Thoracic aorta (tissue), 2 donors: ENCODE data around the gene EPS8. TPM values are rescaled to one million over a fixed set of nuclear protein-coding genes. Genes with fewer than 3 reads are reported as not detected.

Experiments
- ATAC-seq: fragments of 150-250 bp; one replicate; pipeline ENCODE4 v1.8.0; 2017; ENCODE audit warnings: low read depth; ENCODE audit not compliant: insufficient number of reproducible peaks, low FRiP score
- DNase-seq: peaks from one replicate; pipeline ENCODE4 v3.0.0-alpha.2; 2020; ENCODE audit warnings: low spot score
- H3K27ac ChIP-seq, 2 donors: fragments of 200-600 bp; sonication (generic); 1 replicate in 1 of 2; 2 replicates in 1 of 2; pipeline ENCODE4 v1.5.1; 2016; ENCODE audit warnings: mild to moderate bottlenecking in 2 of 2, moderate library complexity in 2 of 2
- H3K27me3 ChIP-seq: fragments of 200-600 bp; sonication (generic); replicated peaks from 2 replicates; pipeline ENCODE4 v1.6.0; 2016; ENCODE audit warnings: mild to moderate bottlenecking; ENCODE audit not compliant: insufficient read depth
- H3K36me3 ChIP-seq: fragments of 200-600 bp; sonication (generic); one replicate; pipeline ENCODE4 v1.5.1; 2016
- H3K4me1 ChIP-seq, 2 donors: fragments of 200-600 bp; sonication (generic); 1 replicate in 1 of 2; 2 replicates in 1 of 2; pipeline versions ENCODE4 v1.5.1 to v1.6.0; 2016; ENCODE audit warnings: low read depth in 2 of 2, mild to moderate bottlenecking in 1 of 2; ENCODE audit not compliant: control insufficient read depth in 1 of 2
- H3K4me3 ChIP-seq: fragments of 200-600 bp; sonication (generic); 2 replicates; pipeline ENCODE4 v1.5.1; 2016; ENCODE audit warnings: mild to moderate bottlenecking
- H3K9me3 ChIP-seq: fragments of 200-600 bp; sonication (generic); 2 replicates; pipeline ENCODE4 v1.5.1; 2016
- total RNA-seq, 2 donors: library from RNA; depleted of rRNA; stranded (reverse); fragments of >200 nt; gene quantifications; one replicate each; pipeline versions ENCODE4 v1.1.0 to v1.2.3, GENCODE V29; 2016
- TF ChIP-seq, protein P1 (sequence below): fragments of 200-600 bp; sonication (generic); IDR thresholded peaks from one replicate; pipeline ENCODE4 v1.5.1; 2019; ENCODE audit warnings: antibody characterized with exemption

The EPS8 gene
- total RNA-seq, 2 donors from 2014 or later, result 139 to 188 TPM

DNA sequence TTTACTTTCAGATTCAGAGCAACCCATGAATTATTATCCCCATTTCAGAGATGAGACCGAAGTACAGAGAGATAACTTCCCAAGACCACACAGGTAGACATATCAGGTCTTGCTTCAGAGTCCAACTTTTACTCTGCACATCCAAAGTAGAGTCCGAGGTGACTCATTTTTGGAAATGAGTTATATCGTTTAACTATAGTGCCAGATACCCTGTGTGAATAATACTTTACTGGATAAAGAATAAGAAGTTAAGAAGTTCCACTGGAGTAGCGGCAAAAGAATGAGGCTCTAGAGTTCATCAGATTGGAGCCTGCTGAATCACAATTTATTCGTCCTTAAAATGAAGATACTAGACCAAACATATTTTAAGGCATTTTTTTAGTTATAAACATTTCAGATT lies 124.7 kb downstream of the EPS8 start:
- H3K36me3 ChIP-seq, result peaks cover 8% of the 10 kb centered on the region
- DNase-seq (no peak), ATAC-seq (no peak)
- no peak overlapping the region for H3K27ac ChIP-seq
- TF ChIP-seq, protein P1, sequence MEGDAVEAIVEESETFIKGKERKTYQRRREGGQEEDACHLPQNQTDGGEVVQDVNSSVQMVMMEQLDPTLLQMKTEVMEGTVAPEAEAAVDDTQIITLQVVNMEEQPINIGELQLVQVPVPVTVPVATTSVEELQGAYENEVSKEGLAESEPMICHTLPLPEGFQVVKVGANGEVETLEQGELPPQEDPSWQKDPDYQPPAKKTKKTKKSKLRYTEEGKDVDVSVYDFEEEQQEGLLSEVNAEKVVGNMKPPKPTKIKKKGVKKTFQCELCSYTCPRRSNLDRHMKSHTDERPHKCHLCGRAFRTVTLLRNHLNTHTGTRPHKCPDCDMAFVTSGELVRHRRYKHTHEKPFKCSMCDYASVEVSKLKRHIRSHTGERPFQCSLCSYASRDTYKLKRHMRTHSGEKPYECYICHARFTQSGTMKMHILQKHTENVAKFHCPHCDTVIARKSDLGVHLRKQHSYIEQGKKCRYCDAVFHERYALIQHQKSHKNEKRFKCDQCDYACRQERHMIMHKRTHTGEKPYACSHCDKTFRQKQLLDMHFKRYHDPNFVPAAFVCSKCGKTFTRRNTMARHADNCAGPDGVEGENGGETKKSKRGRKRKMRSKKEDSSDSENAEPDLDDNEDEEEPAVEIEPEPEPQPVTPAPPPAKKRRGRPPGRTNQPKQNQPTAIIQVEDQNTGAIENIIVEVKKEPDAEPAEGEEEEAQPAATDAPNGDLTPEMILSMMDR, result no peak
- peaks cover 6 to 12% of the 10 kb centered on the region in 2 donors for H3K4me1 ChIP-seq
- no peaks in the 10 kb centered on the region for H3K27me3 ChIP-seq
- H3K9me3 ChIP-seq, result no peaks in the 10 kb centered on the region
- H3K4me3 ChIP-seq, result no peak overlapping the region

DNA sequence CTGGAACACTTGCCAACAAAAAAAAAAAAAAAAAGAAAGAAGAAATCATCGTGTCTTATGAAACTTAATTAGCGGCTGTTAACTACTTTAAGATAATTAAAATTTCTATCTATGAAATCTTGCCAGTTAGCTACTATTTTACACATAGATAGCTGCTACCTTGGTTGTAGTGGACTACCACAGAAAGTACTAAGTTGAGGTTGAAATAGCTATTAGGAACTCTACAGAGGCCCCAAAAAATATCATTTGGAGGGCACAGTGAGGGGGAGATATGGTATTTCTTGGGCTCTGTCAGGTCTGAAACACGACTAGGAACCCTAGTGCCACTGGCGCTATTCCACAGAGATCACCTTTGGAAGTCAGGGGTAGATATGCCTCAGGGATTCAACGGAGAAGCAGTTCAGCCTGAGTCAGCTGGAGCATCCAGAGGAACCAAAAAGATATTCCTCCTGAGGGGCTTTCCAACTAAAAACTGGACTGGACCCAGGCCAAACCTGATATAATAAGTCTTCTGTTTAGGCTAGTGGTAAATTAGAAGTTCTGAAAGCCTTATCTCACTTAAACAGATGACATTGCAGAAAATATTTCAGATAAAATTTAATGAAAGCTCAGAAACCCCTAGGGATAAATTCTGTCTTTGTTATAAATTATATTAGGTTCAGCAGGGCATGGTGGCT lies 126.1 kb downstream of the EPS8 start:
- Histone ChIP-seq H3K36me3 (peaks cover 15% of the 10 kb centered on the region), H3K27ac (no peak overlapping the region)

DNA sequence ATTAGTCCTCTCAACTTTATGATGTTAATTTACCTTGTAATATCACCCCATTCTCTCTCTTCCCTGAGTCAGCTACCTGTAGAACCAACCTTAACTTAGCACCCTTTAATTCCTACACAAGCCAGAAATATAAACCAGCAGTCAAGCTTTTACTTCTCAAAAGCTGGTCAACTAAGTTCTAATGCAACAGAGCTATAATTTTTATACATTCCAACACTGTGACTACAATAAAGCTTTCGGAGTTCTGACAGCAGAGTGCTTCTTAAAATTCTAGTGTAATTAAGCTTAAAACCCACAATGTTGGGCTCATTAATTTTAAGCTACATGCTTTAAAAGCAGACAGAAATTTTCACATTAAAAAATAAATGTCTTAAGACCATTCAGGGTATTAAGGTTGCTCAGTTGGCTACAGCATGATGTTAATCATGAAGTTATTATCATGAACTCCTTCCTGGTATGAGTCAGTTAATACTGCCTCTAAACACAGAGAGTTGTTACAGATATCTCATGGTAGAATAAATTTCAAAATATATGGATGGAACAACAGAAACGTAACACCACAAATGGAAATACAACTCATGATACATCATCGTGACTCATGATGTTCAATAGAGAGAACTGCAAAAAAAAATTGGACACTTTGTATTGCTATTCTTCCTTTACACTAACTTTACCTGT lies 126.7 kb downstream of the EPS8 start:
- no peak for ATAC-seq
- no peak overlapping the region for H3K4me3 ChIP-seq
- no peaks in the 10 kb centered on the region for H3K9me3 ChIP-seq
- no peaks in the 10 kb centered on the region for H3K27me3 ChIP-seq
- peaks cover 21% of the 10 kb centered on the region for H3K36me3 ChIP-seq
- no peak for DNase-seq
- no peak overlapping the region for H3K27ac ChIP-seq
- TF ChIP-seq, protein P1, result no peak
- H3K4me1 ChIP-seq, result no peaks in the 10 kb centered on the region

More for the DNA sequence above, 126.1 kb downstream of the EPS8 start:
- TF ChIP-seq, protein P1, result no peak
- no peak for ATAC-seq
- DNase-seq, result no peak
- H3K27me3 ChIP-seq, result no peaks in the 10 kb centered on the region
- no peaks in the 10 kb centered on the region for H3K9me3 ChIP-seq
- H3K4me3 ChIP-seq, result no peak overlapping the region
- H3K4me1 ChIP-seq, result no peaks in the 10 kb centered on the region

DNA sequence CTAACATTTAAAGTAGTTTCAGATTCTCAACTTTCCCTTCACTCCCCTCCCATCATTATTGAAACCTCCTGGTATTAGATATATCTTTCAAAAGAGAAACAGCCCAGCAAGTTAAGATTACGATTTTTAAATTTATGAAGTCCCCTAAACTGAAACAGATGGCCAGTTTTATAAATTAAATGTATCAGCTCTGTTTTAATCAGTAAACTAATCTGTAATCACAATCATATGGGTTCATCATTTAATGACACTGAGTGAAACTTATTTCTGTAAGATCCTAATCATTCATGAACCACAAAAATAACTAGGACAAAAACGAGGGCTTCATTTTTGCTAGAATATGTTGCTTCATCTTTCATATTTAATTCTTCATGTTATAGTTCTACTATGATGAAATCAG lies 137.8 kb downstream of the EPS8 start:
- H3K9me3 ChIP-seq, result no peaks in the 10 kb centered on the region
- ATAC-seq (no peak), DNase-seq (no peak)
- TF ChIP-seq, protein P1, result no peak
- H3K27ac ChIP-seq, result no peak overlapping the region
- no peak overlapping the region for H3K4me3 ChIP-seq
- no peaks in the 10 kb centered on the region for H3K27me3 ChIP-seq
- peaks cover 6% of the 10 kb centered on the region for H3K36me3 ChIP-seq
- no peaks in the 10 kb centered on the region for H3K4me1 ChIP-seq

DNA sequence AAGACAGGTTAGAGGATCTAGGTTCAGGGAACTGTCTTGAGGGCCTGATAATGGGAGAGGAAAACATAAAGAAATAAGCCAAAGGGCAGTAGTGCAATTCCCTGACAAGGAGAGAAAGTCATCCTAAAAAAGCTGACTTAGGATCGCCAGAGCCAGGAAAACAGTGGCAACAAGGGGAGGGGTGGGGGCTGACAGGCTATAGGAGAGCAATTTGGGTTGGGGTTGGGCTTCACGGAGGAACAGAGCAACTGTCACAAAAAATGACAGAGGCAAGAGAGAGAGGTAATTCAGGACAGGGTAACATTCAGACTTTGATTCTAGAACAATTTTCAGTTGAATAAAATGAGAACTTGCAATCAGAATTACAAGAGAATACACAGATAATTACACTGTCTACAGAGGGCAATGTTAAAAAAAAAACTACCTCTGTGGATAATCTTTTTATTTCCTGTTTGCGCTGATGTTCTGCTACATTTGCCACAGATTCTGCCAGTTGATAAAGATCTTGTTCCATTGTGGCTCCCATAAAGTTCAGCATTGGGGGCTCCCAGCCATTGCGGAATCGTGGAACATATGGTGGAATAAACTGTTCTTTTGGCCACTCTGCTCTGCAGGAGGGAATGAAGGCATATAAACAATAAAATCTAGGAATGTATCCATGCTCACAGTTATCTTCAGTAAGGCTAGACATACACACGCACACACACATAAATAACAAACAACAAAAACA lies 138.6 kb downstream of the EPS8 start:
- no peaks in the 10 kb centered on the region for H3K4me1 ChIP-seq
- TF ChIP-seq, protein P1, result no peak
- H3K36me3 ChIP-seq, result peaks cover 6% of the 10 kb centered on the region
- H3K4me3 ChIP-seq, result no peak overlapping the region
- ATAC-seq (no peak), DNase-seq (no peak)
- peak overlapping the region in 1 of 2 donors; percentile 7 for H3K27ac ChIP-seq
- H3K9me3 ChIP-seq, result no peaks in the 10 kb centered on the region
- no peaks in the 10 kb centered on the region for H3K27me3 ChIP-seq
